Subcutaneous adipose tissue (tissue), 4 donors: ENCODE measurements around the gene SLC16A3. TPM values are rescaled to one million over a fixed set of nuclear protein-coding genes. Genes with fewer than 3 reads are reported as not detected.

Experiments used
- CTCF ChIP-seq: fragments of 450-650 bp; IDR thresholded peaks from one replicate; pipeline ENCODE4 v1.5.1; 2016; ENCODE audit warnings: low read depth, mild to moderate bottlenecking, control low read depth, antibody characterized with exemption, moderate library complexity
- total RNA-seq, 4 donors: library from RNA; depleted of rRNA; stranded (reverse); fragments of >200 nt; gene quantifications; one replicate each; pipeline ENCODE4 v1.1.0, GENCODE V29; 2016

The SLC16A3 gene
- total RNA-seq, 4 donors from 2014 or later = 2.8 to 64.8 (median 19.2) TPM

- TF ChIP-seq CTCF = no peak
These were observed 7.4 kb upstream of the SLC16A3 start for GRCh38 chr17:82221341-82221902.

GRCh38 chr17:82222816-82223215, 6.0 kb upstream of the SLC16A3 start:
- TF ChIP-seq CTCF = no peak

- TF ChIP-seq CTCF = no peak
These were observed 5.3 kb upstream of the SLC16A3 start for GRCh38 chr17:82223517-82223916.

- TF ChIP-seq CTCF = no peak
These were observed 4.2 kb upstream of the SLC16A3 start for GRCh38 chr17:82224666-82225065.

- TF ChIP-seq CTCF = no peak
These were observed 3.3 kb upstream of the SLC16A3 start for GRCh38 chr17:82225368-82226029.

- no peak for TF ChIP-seq CTCF
These were observed 2.6 kb upstream of the SLC16A3 start for GRCh38 chr17:82226146-82226808.

- TF ChIP-seq CTCF = no peak
These were observed 1.8 kb upstream of the SLC16A3 start for GRCh38 chr17:82226809-82227628.
